GM19452 (cell line): Measurements from ENCODE around the gene SYPL1.
A peak's percentile ranks its signal among the peaks of the same experiment; 100 is the strongest.

ENCODE experiments used
- ATAC-seq: cut with Tn5 transposase; IDR thresholded peaks from one replicate; pipeline ENCODE4 v1.9.1; 2021; ENCODE audit not compliant: unreplicated experiment

The SYPL1 gene

GRCh38 chr7:106122713-106123112, 10.6 kb upstream of the SYPL1 start:
- ATAC-seq, result no peak

GRCh38 chr7:106121189-106121810, 9.2 kb upstream of the SYPL1 start:
- ATAC-seq, result no peak

- ATAC-seq, result no peak
Measured at GRCh38 chr7:106120500-106120899, 8.4 kb upstream of the SYPL1 start.

GRCh38 chr7:106119719-106120118, 7.6 kb upstream of the SYPL1 start:
- no peak for ATAC-seq

GRCh38 chr7:106117786-106118544, 5.9 kb upstream of the SYPL1 start:
- no peak for ATAC-seq

GRCh38 chr7:106116161-106116704, 4.1 kb upstream of the SYPL1 start:
- ATAC-seq, result no peak

- ATAC-seq, result no peak
Measured at GRCh38 chr7:106114716-106115383, 2.7 kb upstream of the SYPL1 start.

GRCh38 chr7:106112972-106113421, 885 bp upstream of the SYPL1 start:
- no peak for ATAC-seq

- peak; percentile 35 for ATAC-seq
Measured at GRCh38 chr7:106111655-106112117, 426 bp downstream of the SYPL1 start.

GRCh38 chr7:106110885-106111654, 1.0 kb downstream of the SYPL1 start:
- no peak for ATAC-seq

- no peak for ATAC-seq
Measured at GRCh38 chr7:106110238-106110560, 1.9 kb downstream of the SYPL1 start.

GRCh38 chr7:106109521-106110237, 2.4 kb downstream of the SYPL1 start:
- ATAC-seq, result no peak

- no peak for ATAC-seq
Measured at GRCh38 chr7:106108991-106109390, 3.1 kb downstream of the SYPL1 start.

GRCh38 chr7:106104721-106105260, 7.3 kb downstream of the SYPL1 start:
- no peak for ATAC-seq

GRCh38 chr7:106102387-106102966, 9.6 kb downstream of the SYPL1 start:
- ATAC-seq, result no peak

GRCh38 chr7:106101726-106102125, 10.4 kb downstream of the SYPL1 start:
- no peak for ATAC-seq

- no peak for ATAC-seq
Measured at GRCh38 chr7:106100863-106101629, 11.1 kb downstream of the SYPL1 start.

- ATAC-seq, result no peak
Measured at GRCh38 chr7:106099539-106099938, 12.6 kb downstream of the SYPL1 start.

- ATAC-seq, result no peak
Measured at GRCh38 chr7:106098889-106099288, 13.2 kb downstream of the SYPL1 start.
